NCI-H146 (cell line): ENCODE data around the gene HELZ.
"Not testable (repeated sequence)": the region's sequence is repeated elsewhere in the genome, so short reads cannot be mapped to it uniquely, and the experiment has no call there.

Experiments
- DNase-seq: peaks from one replicate; lab custom pipeline; 2025; lab: John Stamatoyannopoulos, UW

The HELZ gene

DNA sequence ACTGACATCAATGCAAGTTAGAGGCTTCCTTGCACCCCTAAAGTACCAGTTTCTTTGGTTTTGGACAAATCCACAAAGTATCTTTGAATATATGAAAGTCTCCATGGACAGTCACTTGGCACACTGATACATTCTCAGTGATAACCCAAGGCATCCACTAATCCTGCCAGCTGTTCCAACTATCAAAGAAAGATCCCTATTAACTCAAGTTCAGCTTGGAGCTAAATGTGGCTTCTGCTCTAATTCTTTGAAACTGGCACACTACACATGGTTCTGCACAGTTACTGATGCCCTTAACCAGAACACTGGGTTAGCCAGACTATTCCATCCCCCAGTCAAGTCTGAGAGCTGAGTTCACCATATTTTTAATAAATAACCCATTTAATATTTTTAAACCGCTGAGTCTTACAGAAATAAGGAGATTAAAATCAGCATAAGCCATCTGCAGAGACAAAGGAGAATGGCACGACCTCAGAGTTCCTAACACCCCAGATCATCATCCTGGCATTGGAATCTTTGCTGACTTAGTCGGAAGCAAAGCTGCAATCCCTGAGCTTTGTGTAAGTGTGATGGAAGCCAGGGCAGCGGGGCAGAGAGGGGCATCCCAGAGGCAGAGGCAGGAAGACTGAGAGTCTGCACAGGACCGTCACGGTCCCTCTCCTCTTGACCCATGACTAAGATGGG lies 194.4 kb downstream of the HELZ start:
- no peak for DNase-seq

DNA sequence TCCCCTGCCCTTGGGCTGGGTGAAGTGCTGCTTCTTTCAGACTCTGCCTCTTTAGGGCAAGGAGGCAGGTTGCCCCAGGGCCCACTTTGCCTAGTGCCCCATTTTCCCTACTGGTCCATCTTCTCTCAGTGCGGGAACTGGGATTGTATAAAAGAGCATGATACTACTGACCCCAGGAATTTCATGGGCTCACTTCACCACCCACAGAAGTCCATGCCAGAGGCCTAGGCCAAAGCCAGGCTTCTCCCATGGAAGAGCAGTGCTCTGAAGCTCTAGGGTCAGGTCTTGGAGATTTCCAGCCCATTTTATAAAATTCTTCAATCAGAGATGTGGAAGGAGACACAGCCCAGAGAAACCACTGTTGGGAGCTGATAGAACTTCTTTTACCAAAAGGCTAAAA lies 194.9 kb downstream of the HELZ start:
- DNase-seq: no peak

DNA sequence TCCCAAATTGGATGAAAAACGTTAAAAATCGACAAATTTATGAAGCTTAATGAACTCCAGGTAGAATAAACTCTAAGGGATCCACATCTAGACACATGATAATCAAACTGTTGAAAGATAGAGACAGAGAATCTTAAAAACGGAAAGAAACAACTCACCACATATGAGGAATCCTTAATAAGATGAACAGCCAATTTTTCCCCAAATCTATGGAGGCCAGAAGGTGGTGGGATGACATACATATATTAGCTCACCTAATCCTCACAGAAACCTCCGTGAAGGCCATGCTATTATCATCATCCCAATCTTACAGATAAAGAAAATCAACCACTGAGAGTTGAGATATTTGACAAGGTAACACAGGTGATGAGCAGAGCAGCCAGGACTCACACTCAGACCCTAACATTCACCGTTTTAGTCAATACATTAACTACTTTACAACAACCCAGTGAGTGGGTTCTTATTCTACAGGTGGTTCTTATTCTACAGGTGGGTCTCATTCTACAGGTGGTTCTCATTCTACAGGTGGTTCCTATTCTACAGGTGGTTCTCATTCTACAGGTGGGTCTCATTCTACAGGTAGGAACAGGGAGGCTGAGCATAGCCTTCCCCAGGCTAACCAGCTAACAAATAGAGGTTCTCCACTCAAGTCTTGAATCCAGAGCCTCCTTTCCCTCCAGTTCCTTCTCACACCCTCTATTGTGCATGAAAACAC lies 195.8 kb downstream of the HELZ start:
- DNase-seq: no peak

DNA sequence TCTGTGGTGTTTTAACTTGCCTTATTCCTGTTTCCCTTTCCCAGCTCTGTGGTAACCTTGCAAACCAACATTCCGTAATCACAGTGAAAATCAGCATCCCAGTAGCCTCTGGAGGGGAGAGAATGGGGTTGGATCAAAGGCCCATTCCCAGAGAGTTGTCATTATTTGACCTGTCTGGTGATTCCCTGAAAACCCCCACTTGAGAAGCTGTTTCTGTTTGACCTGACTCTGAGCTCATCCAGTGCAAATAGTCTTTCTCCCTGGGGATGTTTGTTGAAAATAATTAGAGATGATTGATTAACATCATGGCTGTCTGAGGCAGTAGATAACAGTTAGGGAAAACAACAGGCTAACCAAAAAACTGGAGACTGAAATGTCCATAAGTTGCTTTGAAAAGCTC lies 197.6 kb downstream of the HELZ start:
- peak; percentile 77 for DNase-seq

DNA sequence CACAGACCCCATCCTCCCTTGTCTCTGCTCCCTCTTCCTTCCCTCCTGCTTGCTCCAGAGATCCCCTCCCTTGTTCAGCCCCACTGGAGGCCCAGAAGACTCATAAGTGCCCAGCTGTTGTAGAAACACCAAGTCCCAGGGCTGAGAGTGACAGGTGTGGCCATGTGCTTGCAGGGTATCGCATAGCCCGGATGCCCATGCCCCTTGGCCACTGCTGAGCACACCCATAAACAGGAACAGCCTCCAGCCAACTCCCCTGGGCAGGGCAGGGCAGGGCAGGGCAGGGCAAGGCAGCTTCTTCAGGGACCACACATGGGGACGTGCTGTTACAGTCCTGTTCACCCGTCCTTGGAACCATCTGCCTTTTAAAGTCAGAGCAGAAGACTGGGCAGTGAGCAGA lies 198.6 kb downstream of the HELZ start:
- no peak for DNase-seq

DNA sequence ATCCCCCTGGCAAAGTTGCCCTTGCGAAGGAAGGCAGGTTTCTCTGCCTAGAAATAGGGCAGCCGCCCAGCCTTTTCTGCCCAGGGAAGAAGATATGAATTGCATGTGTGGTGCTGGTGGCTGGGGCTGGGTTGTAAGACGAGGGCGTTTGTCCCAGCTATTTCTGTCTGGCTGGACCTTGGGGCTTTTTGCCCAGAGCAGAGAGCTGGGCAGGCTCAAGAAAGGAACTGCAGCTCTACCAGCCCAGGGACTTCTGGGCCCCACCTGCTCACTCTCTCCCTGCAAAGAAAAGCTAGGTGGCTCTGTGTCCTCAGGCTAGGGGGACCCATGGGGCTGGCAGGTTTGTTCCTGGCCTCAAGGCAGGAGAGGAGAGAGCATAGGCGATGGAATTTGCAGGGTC lies 200.1 kb downstream of the HELZ start:
- DNase-seq: peak; percentile 6

GRCh38 chr17:67044016-67044772 lies 200.8 kb downstream of the HELZ start, which contains the start of gene CACNG1:
Gene CACNG1 (plus strand): TSS chr17:67044554. CDS start chr17:67044661, 107 bp downstream.
- no peak for DNase-seq

GRCh38 chr17:67043283-67043682 lies 201.7 kb downstream of the HELZ start:
- DNase-seq: peak; percentile 66

- DNase-seq: peak; percentile 74
Measured at GRCh38 chr17:67041941-67042899, 202.8 kb downstream of the HELZ start.

- peak; percentile 71 for DNase-seq
Measured at GRCh38 chr17:67041531-67041930, 203.5 kb downstream of the HELZ start.

DNA sequence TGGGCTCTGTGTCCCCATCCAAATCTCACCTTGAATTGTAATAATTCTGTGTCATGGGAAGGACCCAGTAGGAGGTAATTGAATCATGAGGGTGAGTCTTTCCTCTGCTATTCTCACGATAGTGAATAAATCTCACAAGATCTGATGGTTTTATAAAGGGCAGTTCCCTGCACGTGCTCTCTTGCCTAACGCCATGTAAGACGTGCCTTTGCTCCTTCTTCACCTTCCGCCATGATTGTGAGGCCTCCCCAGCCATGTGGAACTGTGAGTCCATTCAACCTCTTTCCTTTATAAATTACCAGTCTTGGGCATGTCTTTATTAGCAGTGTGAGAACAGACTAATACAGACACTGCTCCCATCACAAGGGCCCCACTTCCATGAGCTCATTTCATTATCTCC lies 203.9 kb downstream of the HELZ start:
- DNase-seq: not testable (repeated sequence)

GRCh38 chr17:67040652-67041051 lies 204.3 kb downstream of the HELZ start:
- DNase-seq: no peak

GRCh38 chr17:67038861-67039365 lies 206.1 kb downstream of the HELZ start:
- no peak for DNase-seq

DNA sequence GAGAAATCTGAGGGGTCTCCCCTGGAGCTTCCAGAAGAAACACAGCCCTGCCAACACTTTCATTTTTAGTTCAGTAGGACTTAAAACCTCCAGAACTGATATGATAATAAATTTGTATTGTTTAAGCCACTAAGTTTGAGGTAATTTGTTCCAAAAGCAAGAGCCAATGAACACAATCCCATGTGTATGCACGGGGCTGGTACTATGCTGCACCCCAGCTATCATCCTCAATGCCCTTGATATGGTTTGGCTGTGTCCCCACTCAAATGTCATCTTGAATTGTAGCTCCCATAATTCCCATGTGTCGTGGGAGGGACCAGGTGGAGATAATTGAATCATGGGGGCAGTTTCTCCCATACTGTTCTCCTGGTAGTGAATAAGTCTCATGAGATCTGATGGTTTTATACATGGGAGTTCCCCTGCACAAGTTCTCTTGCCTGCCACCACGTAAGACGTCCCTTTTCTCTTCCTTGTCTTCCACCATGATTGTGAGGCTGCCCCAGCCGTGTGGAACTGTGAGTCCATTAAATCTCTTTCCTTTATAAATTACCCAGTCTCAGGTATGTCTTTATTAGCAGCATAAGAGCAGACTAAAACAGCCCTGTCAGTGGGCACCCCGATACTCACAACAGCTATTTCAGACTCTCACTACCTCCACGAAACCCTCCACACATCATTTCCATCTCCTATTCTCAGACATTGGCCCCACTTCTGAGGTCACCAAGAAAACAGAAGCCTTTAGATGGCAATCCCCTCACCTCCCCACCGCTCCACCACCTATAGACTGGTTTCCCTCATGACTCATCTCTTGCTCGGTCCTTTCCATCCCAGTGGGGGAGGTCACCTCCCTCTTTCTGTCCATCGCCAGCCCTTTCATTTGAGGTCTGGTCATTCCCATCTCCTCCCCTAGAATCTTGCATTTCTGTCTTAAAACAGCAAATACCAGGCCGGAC lies 209.6 kb downstream of the HELZ start:
- no peak for DNase-seq

GRCh38 chr17:67033613-67034012 lies 211.4 kb downstream of the HELZ start:
- no peak for DNase-seq

GRCh38 chr17:67032985-67033384 lies 212.0 kb downstream of the HELZ start:
- DNase-seq: no peak

DNA sequence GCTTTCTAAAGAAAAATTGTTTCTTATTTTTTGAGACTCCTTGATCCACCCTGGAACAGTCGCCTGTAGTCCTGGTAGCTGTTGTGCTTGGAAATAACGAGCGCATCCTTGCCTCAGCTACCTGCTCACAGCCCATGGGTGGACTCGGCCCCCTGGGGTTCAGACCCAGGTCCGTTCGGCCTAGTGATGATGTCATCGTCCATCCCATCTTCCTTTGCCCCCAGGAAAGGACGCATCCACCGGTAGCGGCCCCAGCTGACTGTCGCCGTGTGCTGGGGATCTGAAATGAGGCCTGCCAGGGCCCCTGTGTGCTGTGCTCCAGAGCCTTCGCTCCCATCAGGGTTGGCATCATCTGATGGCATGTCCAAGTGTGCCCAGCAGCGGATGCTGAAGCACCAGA lies 212.6 kb downstream of the HELZ start:
- no peak for DNase-seq

DNA sequence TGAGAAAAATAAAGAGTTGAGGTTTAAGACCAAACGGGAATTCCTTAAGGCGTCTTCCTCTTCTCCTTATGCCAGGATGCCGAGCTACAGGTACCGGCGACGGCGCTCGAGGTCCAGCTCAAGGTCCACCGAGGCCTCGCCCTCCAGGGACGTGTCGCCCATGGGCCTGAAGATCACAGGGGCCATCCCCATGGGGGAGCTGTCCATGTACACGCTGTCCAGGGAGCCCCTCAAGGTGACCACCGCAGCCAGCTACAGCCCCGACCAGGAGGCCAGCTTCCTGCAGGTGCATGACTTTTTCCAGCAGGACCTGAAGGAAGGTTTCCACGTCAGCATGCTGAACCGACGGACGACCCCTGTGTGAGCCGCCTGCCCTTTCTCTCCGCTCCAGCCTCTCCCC lies 214.4 kb downstream of the HELZ start:
- DNase-seq: no peak

DNA sequence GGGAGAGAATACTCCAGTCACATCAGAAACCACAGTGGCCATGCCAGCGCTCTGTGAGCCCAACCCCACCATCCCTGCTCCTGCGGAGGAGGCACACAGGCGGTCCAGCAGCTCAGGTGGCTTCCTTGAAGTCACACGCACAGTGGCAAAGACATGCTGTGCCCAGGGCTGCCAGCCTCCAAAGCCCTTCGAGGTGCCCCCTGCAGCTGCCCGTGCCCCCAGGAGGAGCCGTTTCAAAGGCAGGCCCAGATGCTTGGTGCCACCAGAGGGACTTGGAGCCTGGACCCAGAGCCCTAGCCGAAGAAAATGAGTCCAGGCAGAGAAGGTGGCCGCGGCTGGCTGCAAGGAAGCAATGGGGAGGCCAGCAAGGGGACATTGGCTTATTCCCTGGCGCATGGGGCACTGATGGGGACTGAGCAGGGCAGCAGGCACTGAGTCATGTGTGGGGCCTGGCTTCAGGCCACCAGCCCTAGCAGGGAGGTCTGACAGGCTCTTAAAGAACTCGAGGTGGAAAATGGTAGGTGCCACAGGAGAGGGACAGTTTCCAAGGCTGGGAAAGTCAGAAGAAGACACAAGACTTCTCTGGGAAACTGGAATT lies 217.9 kb downstream of the HELZ start:
- no peak for DNase-seq

DNA sequence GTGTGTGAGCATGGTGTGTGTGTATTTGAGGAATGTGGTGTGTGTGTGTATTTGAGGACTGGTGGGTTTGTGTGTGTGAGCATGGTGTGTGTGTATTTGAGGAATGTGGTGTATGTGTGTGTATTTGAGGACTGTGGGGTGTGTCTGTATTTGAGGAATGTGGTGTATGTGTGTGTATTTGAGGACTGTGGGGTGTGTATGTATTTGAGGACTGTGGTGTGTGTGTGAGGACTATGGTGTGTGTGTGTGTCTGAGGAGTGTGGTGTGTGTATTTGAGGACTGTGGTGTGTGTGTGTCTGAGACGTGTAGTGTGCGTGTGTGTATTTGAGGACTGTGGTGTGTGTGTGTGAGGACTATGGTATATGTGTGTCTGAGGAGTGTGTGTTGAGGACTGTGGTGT lies 218.7 kb downstream of the HELZ start:
- no peak for DNase-seq
